Measurements from ENCODE around the gene MACROD1. TPM values are rescaled to one million over a fixed set of nuclear protein-coding genes. Genes with fewer than 3 reads are reported as not detected.

The MACROD1 gene
- total and polyA plus RNA-seq, 10 of the 15 experiments (the other 5 are each of a cell fraction or from before 2014, with no cell fraction given): 1.2 to 22.7 (median 11.3) TPM; not detected in 1

GRCh38 chr11:64019106-64020037, 146.5 kb downstream of the MACROD1 start (continued):
- TF ChIP-seq CTCF (IDR thresholded peaks at IDR 0.05 in 2 of 3, conservative IDR thresholded peaks at IDR 0.05 in 1 of 3; ENCODE audit: control insufficient read depth in 2 of 3, extremely low read depth in 1 of 3, insufficient read depth in 1 of 3, low read depth in 3 of 3, low read length in 3 of 3): no peak
- TF ChIP-seq TCF3 (IDR thresholded peaks at IDR 0.05; ENCODE audit: borderline replicate concordance, insufficient read depth, low read depth, low read length): no peak
- no peak for TF ChIP-seq HDAC6 (IDR thresholded peaks at IDR 0.05; ENCODE audit: unreplicated experiment)
- no peak for TF ChIP-seq SMAD5 (IDR thresholded peaks at IDR 0.05; ENCODE audit: low read depth)
- TF ChIP-seq PKNOX1 (IDR thresholded peaks at IDR 0.05): no peak

GRCh38 chr11:64018310-64018709, 147.6 kb downstream of the MACROD1 start:
- no peak overlapping the region for H3K4me2 ChIP-seq (ENCODE audit: control insufficient read depth, insufficient read depth)
- no peak for TF ChIP-seq PAX5 (IDR thresholded peaks at IDR 0.05; ENCODE audit: borderline replicate concordance, low read depth, low read length)
- no peak for TF ChIP-seq KAT2A (conservative IDR thresholded peaks at IDR 0.05; ENCODE audit: control insufficient read depth, low read depth, low read length)
- TF ChIP-seq JUND (IDR thresholded peaks at IDR 0.05; ENCODE audit: low read depth, low read length): no peak
- TF ChIP-seq PML (IDR thresholded peaks at IDR 0.05; ENCODE audit: low read length): no peak
- no peak for TF ChIP-seq REST (IDR thresholded peaks at IDR 0.05; ENCODE audit: low read depth, low read length)
- TF ChIP-seq RELB (IDR thresholded peaks at IDR 0.05; ENCODE audit: low read depth): no peak
- no peak for TF ChIP-seq MXI1 (IDR thresholded peaks at IDR 0.05; ENCODE audit: low read depth, low read length)
- no peak for TF ChIP-seq POLR2AphosphoS2 (IDR thresholded peaks at IDR 0.05; ENCODE audit: low read depth, low read length)

More at GRCh38 chr11:64018310-64018709, 147.6 kb downstream of the MACROD1 start:
- FAIRE-seq (no peak), ATAC-seq (no peak), DNase-seq (ENCODE audit: low read depth, low spot score) (no peak)
- in situ Hi-C loops (cut with MboI): no loop called here
- H3K27me3 ChIP-seq (replicated peaks in 1 of 2; ENCODE audit: control insufficient read depth in 2 of 2, insufficient read depth in 2 of 2, low read length in 1 of 2): no peaks in the 10 kb centered on the region; a peak in 1 of 4 replicates
- intact Hi-C loops (cut with micrococcal nuclease; ENCODE audit: unreplicated experiment): no loop called here
- H3K4me3 ChIP-seq: no peak overlapping the region
- H4K20me1 ChIP-seq (ENCODE audit: control insufficient read depth, insufficient read depth): no peaks in the 10 kb centered on the region
- H3K9me3 ChIP-seq (replicated peaks; ENCODE audit: control insufficient read depth, insufficient read depth, low read length): no peaks in the 10 kb centered on the region
- SMC1A ChIA-PET (ENCODE audit: uncharacterized antibody, unreplicated experiment): no interaction called here
- H3K79me2 ChIP-seq (ENCODE audit: control insufficient read depth, insufficient read depth, low read length): no peaks in the 10 kb centered on the region
- no peaks in the 10 kb centered on the region for H3K36me3 ChIP-seq (ENCODE audit: control insufficient read depth in 2 of 2, insufficient read depth in 2 of 2, low read length in 1 of 2)
- no peak overlapping the region for H2AFZ ChIP-seq (ENCODE audit: control insufficient read depth, low read depth, low read length)
- H3K27ac ChIP-seq (ENCODE audit: control insufficient read depth, insufficient read depth): no peak overlapping the region
- 47% methylated on average over 8 of the region's 8 CpGs for WGBS (ENCODE audit: insufficient coverage, insufficient replicate concordance, low lambda C conversion rate, missing lambda C conversion rate)
- POLR2A ChIA-PET: interaction anchor here (0.5 kb wide), 1 partner anchor 78 kb away, joined by 7 read pairs; no protein-coding TSS in a partner anchor
- no peaks in the 10 kb centered on the region for H3K4me1 ChIP-seq (ENCODE audit: control insufficient read depth, insufficient read depth, low read length)
- RAD21 ChIA-PET (ENCODE audit: unreplicated experiment): no interaction called here
- CTCF ChIA-PET: no interaction called here
- no peak overlapping the region for H3K9ac ChIP-seq (ENCODE audit: control insufficient read depth, insufficient read depth, low read length)
- no TSS peak for BruUV-seq (replicated peaks)

All from GM12878 (cell line).